CD4-positive, alpha-beta T cell treated with Interleukin-1 beta for 1 hour (primary cell): ENCODE measurements around the gene U2AF1L4.

ENCODE experiments used
- DNase-seq, 2 donors: peaks; one replicate each; pipeline ENCODE4 v3.0.0-alpha.2; 2020 to 2022

Gene U2AF1L4

GRCh38 chr19:35723671-35724070, 21.5 kb downstream of the U2AF1L4 start:
- no peak for DNase-seq

- no peak for DNase-seq
Measured at GRCh38 chr19:35722897-35723296, 22.3 kb downstream of the U2AF1L4 start.

- no peak for DNase-seq
Measured at GRCh38 chr19:35722461-35722860, 22.8 kb downstream of the U2AF1L4 start.

GRCh38 chr19:35721374-35721773, 23.8 kb downstream of the U2AF1L4 start:
- DNase-seq, result no peak

GRCh38 chr19:35720648-35721047, 24.6 kb downstream of the U2AF1L4 start:
- no peak for DNase-seq

- DNase-seq, result no peak
Measured at GRCh38 chr19:35720163-35720524, 25.1 kb downstream of the U2AF1L4 start.

GRCh38 chr19:35719402-35720162, 25.6 kb downstream of the U2AF1L4 start:
- no peak for DNase-seq

- DNase-seq, result peak; percentile 28 to 38
Measured at GRCh38 chr19:35718345-35719041, 26.7 kb downstream of the U2AF1L4 start.

GRCh38 chr19:35717665-35718344, 27.4 kb downstream of the U2AF1L4 start, which contains the start of gene KMT2B:
TSS of gene KMT2B (plus strand) at chr19:35718003. CDS start at chr19:35718019, 16 bp downstream.
- no peak for DNase-seq

GRCh38 chr19:35716801-35717664, 28.2 kb downstream of the U2AF1L4 start:
- DNase-seq, result peak; percentile 98

- no peak for DNase-seq
Measured at GRCh38 chr19:35715981-35716800, 29.0 kb downstream of the U2AF1L4 start.

GRCh38 chr19:35715355-35715809, 29.8 kb downstream of the U2AF1L4 start:
- no peak for DNase-seq

GRCh38 chr19:35714601-35715354, 30.4 kb downstream of the U2AF1L4 start:
- DNase-seq, result no peak

GRCh38 chr19:35713904-35714495, 31.2 kb downstream of the U2AF1L4 start:
- no peak for DNase-seq

- DNase-seq, result no peak
Measured at GRCh38 chr19:35713506-35713850, 31.7 kb downstream of the U2AF1L4 start.

GRCh38 chr19:35712567-35713505, 32.4 kb downstream of the U2AF1L4 start:
- DNase-seq, result peak; percentile 43 to 50

- peak in 1 of 2 donors; percentile 33 for DNase-seq
Measured at GRCh38 chr19:35710784-35711723, 34.2 kb downstream of the U2AF1L4 start.

- no peak for DNase-seq
Measured at GRCh38 chr19:35708391-35708790, 36.8 kb downstream of the U2AF1L4 start.
